HG02678 (cell line): ENCODE measurements around the gene FBXO36.
A peak's percentile ranks its signal among the peaks of the same experiment; 100 is the strongest.
"Not testable (repeated sequence)": the region's sequence is repeated elsewhere in the genome, so short reads cannot be mapped to it uniquely, and the experiment has no call there.

Experiments
- ATAC-seq: cut with Tn5 transposase; IDR thresholded peaks from one replicate; pipeline ENCODE4 v1.9.1; 2021; ENCODE audit warnings: mild to moderate bottlenecking, moderate library complexity; ENCODE audit not compliant: unreplicated experiment

Gene FBXO36

DNA sequence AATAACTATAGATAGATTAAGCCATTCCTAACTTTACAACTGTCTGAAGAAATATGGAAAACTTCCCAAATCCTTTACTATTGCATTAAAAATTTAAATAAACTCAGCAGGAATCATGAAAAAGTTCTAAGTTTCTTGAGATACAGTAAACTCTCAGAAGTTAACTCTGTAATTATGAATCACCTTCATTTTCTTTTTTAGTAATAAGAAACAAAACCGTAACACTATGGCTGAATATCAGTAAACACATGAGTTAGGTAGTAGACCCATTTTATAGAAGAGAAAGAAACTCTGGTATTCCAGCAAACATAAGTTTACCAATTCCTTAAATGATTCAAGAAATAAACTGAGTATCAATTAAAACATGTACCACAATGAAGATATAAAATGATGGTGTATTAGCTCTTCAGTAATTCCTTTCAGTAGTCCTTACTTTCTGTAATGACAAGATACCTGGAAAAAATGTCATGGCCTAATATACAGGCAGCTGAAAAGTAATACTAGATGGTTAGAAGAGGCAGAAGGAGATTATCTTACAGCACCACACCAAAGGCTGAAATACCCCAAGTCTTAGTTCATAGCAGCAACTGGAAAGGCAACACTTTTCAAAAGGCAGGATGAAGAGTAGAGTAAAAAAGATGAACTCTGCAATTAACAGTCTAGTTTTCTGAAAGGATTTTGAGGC is 12.0 kb upstream of the FBXO36 start:
- ATAC-seq, result peak; percentile 5

DNA sequence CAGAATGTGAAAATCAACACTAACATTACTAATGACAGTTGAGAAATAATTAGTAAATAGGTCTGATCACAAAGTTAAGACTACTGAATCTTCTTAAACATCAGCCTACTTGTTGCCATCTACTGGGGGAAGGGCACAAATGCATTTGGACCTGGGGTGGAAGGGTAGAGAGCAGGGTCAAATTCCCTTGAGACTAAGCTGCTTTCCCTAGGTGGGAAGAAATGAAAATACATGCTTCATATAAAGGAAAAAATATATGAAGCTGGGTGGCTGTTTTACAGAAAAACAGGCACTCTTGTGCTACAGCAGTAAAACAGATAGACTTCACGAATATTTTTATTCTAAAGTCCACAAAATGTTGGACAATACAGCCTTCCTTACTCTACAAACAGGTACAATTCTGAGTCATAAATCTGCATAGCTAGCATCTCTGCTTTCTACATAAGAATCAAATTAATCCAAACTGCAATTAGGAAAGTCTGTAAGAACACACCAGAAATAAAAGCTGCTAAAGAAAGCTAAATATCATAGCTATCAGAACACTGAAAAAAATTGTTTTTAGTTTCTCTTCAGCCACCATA is 11.4 kb upstream of the FBXO36 start:
- peak; percentile 72 for ATAC-seq

- ATAC-seq, result no peak
Measured at GRCh38 chr2:229914171-229914570, 8.1 kb upstream of the FBXO36 start.

DNA sequence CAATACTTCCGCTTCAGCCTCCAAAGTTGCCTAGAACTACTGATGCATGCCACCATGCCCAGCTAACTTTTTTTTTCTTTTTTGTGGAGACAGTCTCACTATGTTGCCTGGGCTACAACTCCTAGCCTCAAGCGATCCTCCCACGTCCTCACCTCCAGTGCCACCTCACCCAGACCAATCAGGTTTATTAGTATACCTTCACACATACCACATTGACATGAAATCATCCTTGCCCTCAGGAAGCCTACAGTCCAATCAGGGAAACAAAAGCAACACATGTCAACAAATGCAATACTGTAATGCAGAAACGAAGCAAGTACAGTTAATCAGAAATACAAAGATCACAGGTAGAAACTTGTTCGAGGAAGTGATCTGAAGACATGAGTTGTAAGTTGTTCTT is 4.5 kb upstream of the FBXO36 start:
- ATAC-seq, result no peak

DNA sequence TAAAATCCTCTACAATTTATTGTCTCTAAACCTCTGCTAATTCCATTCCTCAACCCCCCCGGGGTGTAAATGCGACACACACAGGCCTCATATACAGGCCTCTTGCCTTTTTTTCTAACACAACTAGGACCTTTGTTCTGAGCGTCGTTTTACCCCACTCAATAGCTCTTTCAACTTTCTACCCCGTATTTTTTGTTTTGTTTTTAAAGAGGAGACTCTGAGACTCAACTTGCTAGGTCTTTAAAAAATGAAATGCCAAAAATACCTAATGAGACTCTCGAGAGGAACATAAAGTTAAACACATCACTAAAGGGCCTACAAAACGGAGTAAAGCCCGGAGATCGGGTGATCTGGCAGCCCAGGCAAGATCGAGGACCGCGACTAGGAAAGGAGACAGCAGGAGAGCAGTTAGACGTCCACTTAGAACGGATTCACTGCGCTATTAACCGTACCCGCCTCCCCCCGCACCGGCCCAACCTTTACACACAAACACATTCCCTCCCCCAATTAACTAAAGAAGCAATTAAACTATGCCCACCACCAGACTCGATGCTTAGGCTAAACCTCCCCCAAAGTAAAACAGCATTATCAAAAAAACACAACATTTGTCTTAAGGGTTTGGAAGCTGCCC is 2.2 kb upstream of the FBXO36 start:
- ATAC-seq, result no peak

- peak; percentile 17 for ATAC-seq
Measured at GRCh38 chr2:229921101-229921891, 1.0 kb upstream of the FBXO36 start.

GRCh38 chr2:229921892-229922448 is 333 bp upstream of the FBXO36 start, which contains the start of gene TRIP12:
TSS of gene TRIP12 (minus strand) at chr2:229922009. CDS start at chr2:229880079, 41,930 bp downstream.
- ATAC-seq, result peak; percentile 69

DNA sequence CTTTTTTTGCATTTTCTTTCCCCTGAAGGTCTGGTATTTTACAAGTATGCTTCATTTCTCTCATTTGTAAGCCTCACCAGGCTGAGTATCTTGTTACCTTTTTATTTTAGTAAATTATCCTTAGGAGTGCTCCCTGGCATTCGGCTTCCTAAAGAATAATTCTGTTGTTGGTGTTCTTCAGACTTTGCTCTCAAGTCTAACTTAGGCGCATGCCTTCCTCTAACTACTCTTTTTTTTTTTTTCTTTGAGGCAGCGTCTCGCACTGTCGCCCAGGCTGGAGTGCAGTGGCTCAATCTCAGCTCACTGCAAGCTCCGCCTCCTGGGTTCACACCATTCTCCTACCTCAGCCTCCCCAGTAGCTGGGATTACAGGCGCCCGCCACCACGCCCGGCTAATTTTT is 2.2 kb downstream of the FBXO36 start:
- not testable (repeated sequence) for ATAC-seq

GRCh38 chr2:229925201-229925600 is 2.9 kb downstream of the FBXO36 start:
- no peak for ATAC-seq

DNA sequence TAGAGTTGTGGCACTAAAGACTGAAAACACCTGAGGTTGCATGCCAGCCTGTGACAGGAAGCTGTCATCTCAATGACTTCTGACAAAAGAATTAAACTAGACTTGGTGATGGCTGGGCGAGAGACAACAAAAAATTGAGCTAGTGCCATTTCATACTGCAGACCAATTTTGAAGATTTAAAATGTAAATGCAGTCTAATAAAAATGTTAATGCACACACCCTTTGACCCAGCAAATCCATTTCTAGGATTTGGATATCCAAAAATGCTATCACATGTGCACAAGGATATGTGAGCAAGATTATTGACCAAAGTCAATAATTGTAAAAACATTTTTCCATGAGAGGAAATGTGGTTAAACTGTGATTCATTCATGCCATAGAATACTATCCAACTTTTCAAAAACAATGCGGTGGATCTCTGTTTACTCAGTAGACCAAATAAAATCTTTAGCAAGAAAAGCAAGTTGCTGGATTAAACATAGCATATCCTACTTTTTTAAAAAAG is 5.6 kb downstream of the FBXO36 start:
- ATAC-seq, result no peak

GRCh38 chr2:229930656-229931055 is 8.4 kb downstream of the FBXO36 start:
- no peak for ATAC-seq

GRCh38 chr2:229931241-229931640 is 8.9 kb downstream of the FBXO36 start:
- no peak for ATAC-seq

DNA sequence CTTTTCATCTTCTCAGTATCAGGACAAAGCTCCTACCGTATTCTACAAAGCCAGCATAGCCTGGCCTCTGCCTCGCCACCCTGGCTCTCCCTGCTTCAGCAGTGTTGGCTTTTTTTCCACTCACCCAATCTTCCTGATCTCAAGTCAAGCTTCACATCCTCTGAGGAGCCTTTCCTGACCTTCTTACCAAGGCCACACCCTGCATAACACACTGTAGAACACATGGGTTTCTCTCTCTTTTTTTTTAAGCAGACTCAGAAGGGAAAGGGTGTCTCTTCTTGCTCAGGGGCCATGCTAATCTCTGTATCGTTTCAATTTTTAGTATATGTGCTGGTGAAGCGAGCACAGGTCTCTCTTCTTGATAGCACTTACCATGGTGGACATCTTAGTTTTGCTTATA is 15.2 kb downstream of the FBXO36 start:
- no peak for ATAC-seq

DNA sequence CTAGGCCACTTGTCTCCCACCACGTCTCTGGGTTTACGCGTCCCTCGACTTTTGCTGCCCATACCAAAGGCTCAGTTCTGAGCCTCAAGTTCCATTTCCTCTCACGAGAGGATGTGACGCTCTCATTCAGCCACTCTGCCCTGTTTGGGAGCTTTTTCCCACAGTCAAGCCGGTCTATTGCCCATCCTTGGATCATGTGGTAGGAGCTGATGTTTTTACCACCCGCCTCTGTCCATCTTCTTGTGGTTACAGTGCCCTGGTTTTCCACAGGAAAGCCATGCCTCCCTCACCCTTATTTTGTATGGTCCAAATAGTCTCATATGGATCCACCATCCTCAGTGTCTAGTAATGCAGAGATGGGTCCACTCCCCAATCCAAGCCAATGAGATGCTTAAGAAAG is 20.4 kb downstream of the FBXO36 start:
- no peak for ATAC-seq

- no peak for ATAC-seq
Measured at GRCh38 chr2:229943171-229943570, 20.9 kb downstream of the FBXO36 start.

DNA sequence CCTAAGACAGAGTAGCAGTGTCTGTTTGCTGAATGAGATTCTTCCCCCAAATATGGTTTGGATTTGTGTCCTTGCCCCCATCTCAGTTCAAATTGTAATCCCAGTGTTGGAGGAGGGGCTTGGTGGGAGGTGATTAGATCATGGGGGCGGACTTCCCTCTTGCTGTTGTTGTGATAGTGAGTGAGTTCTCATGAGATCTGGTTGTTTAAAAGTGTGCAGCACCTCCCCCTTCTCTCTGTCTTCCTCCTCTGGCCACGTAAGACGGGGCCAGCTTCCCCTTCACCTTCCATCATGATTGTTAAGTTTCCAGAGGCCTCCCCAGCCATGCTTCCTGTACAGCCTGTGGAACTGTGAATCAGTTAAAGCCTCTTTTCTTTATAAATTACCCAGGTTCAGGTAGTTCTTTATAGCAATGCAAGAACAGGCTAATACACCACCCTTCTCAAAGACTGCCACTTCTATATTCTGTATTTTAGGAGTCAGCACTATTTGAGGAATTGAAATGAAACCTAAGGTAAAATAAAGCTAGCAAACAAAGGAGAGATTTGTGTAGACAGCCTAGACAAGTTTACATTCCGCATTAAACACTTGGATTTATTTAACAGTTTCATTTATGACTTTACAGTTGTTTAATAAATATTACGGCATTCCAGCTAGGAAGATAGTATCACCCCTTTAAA is 21.6 kb downstream of the FBXO36 start:
- ATAC-seq, result no peak

DNA sequence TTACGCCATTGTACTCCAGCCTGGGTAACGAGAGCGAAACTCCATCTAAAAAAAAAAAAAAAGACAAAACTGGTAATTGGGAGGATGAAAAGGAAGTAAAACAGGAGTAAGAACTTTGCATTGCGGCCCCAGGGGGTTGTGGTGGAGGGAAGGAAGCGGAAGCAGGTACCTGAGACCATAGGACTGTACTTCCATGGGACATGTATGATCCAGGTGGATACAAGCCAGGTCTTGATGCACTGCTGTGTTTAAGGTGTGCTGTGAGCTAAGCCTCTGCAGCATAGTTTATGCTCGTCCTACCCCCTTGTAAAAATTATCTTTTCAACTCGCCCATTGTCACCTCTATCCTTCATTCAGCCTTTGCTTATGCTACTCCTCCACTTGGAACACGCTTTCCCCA is 23.7 kb downstream of the FBXO36 start:
- no peak for ATAC-seq

DNA sequence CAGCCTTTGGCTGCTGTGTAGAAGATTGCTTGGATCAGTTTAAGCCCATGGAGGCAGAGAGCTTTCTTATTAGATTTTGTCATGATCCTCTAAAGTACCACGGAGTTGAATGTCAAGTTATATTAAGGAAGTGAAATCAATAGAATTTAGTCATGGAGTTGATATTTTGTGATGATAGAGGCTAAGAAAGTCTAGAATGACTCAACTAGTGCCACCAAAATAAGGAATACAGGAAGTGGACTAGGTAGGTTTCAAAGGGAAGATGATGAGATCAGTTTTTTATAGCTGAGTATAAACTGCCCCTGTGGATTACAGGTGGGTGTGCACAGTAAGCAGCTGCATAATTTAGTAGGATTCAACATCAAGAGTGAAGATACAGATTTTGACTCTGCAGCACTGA is 25.2 kb downstream of the FBXO36 start:
- ATAC-seq, result no peak

GRCh38 chr2:229952256-229952835 is 30.0 kb downstream of the FBXO36 start:
- no peak for ATAC-seq

- no peak for ATAC-seq
Measured at GRCh38 chr2:229955663-229956062, 33.4 kb downstream of the FBXO36 start.
